ENCODE data around the gene LCP2.
"Not testable (repeated sequence)": the region's sequence is repeated elsewhere in the genome, so short reads cannot be mapped to it uniquely, and the experiment has no call there.

- TF ChIP-seq EGR2 (tag by site-specific recombination; IDR thresholded peaks at IDR 0.05; ENCODE audit: low read depth); ZNF510 (tag by site-specific recombination; IDR thresholded peaks at IDR 0.05; ENCODE audit: insufficient replicate concordance); ZNF585B (tag by site-specific recombination; IDR thresholded peaks at IDR 0.05); ZNF221 (tag by site-specific recombination; IDR thresholded peaks at IDR 0.05; ENCODE audit: borderline replicate concordance); MEIS1 (CRISPR knock-in tag; IDR thresholded peaks at IDR 0.05; ENCODE audit: borderline replicate concordance); SCRT1 (tag by site-specific recombination; IDR thresholded peaks at IDR 0.05; ENCODE audit: borderline replicate concordance); ZNF292 (tag by site-specific recombination; IDR thresholded peaks at IDR 0.05; ENCODE audit: borderline replicate concordance, low read depth); YY1 (tag by site-specific recombination; IDR thresholded peaks at IDR 0.05); ZNF660 (tag by site-specific recombination; IDR thresholded peaks at IDR 0.05): not testable (repeated sequence)
- TF ChIP-seq, protein P1, sequence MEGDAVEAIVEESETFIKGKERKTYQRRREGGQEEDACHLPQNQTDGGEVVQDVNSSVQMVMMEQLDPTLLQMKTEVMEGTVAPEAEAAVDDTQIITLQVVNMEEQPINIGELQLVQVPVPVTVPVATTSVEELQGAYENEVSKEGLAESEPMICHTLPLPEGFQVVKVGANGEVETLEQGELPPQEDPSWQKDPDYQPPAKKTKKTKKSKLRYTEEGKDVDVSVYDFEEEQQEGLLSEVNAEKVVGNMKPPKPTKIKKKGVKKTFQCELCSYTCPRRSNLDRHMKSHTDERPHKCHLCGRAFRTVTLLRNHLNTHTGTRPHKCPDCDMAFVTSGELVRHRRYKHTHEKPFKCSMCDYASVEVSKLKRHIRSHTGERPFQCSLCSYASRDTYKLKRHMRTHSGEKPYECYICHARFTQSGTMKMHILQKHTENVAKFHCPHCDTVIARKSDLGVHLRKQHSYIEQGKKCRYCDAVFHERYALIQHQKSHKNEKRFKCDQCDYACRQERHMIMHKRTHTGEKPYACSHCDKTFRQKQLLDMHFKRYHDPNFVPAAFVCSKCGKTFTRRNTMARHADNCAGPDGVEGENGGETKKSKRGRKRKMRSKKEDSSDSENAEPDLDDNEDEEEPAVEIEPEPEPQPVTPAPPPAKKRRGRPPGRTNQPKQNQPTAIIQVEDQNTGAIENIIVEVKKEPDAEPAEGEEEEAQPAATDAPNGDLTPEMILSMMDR (tag by site-specific recombination; IDR thresholded peaks at IDR 0.05), result not testable (repeated sequence)
Observed at GRCh38 chr5:170248931-170249227, 48.7 kb downstream of the LCP2 start.
